NCI-H748 treated with DMSO at 0.1 percent for 48 hours (cell line): ENCODE measurements around the gene PCDHA2.
"Not testable (repeated sequence)": the region's sequence is repeated elsewhere in the genome, so short reads cannot be mapped to it uniquely, and the experiment has no call there.

Experiments
- DNase-seq: peaks from one replicate; lab custom pipeline; 2025; lab: John Stamatoyannopoulos, UW

Gene PCDHA2

GRCh38 chr5:140794595-140795258 lies at the start of gene PCDHA2:
PCDHA2 (plus strand) TSS chr5:140794852.
- DNase-seq: peak; percentile 90

- DNase-seq: no peak
These were observed 41.1 kb upstream of the PCDHA2 start for GRCh38 chr5:140753561-140753960.

- DNase-seq: no peak
These were observed 30.3 kb upstream of the PCDHA2 start for GRCh38 chr5:140764177-140764973.

- no peak for DNase-seq
These were observed 27.2 kb upstream of the PCDHA2 start for GRCh38 chr5:140767444-140767843.

- no peak for DNase-seq
These were observed 14.1 kb upstream of the PCDHA2 start for GRCh38 chr5:140780512-140780911.

GRCh38 chr5:140785905-140786686 lies 8.6 kb upstream of the PCDHA2 start, which contains the start of gene PCDHA1:
PCDHA1 (plus strand) TSS chr5:140786140.
- peak; percentile 66 for DNase-seq

- DNase-seq: not testable (repeated sequence)
These were observed 7.2 kb upstream of the PCDHA2 start for GRCh38 chr5:140787422-140787821.

GRCh38 chr5:140787849-140788504 lies 6.7 kb upstream of the PCDHA2 start:
- DNase-seq: not testable (repeated sequence)

- DNase-seq: no peak
These were observed 3.6 kb upstream of the PCDHA2 start for GRCh38 chr5:140791089-140791488.

GRCh38 chr5:140795259-140795641 lies 598 bp downstream of the PCDHA2 start:
- peak; percentile 91 for DNase-seq

GRCh38 chr5:140796072-140796717 lies 1.5 kb downstream of the PCDHA2 start:
- DNase-seq: not testable (repeated sequence)

- DNase-seq: no peak
These were observed 2.1 kb downstream of the PCDHA2 start for GRCh38 chr5:140796718-140797095.

GRCh38 chr5:140800816-140801493 lies 6.3 kb downstream of the PCDHA2 start, which contains the start of gene PCDHA3:
PCDHA3 (plus strand) TSS chr5:140801057.
- no peak for DNase-seq

- DNase-seq: no peak
These were observed 6.8 kb downstream of the PCDHA2 start for GRCh38 chr5:140801494-140801841.

- not testable (repeated sequence) for DNase-seq
These were observed 7.7 kb downstream of the PCDHA2 start for GRCh38 chr5:140802381-140802780.

- no peak for DNase-seq
These were observed 8.2 kb downstream of the PCDHA2 start for GRCh38 chr5:140802781-140803271.

GRCh38 chr5:140806834-140807775 lies 12.5 kb downstream of the PCDHA2 start, which contains the start of gene PCDHA4:
PCDHA4 (plus strand) TSS chr5:140807068.
- peak; percentile 79 for DNase-seq

- not testable (repeated sequence) for DNase-seq
These were observed 13.7 kb downstream of the PCDHA2 start for GRCh38 chr5:140808241-140808888.

- no peak for DNase-seq
These were observed 14.2 kb downstream of the PCDHA2 start for GRCh38 chr5:140808889-140809291.
